NCI-H1092 (cell line): ENCODE results near the gene TMEM256.

Experiments used
- DNase-seq: peaks from one replicate; lab custom pipeline; 2025; lab: John Stamatoyannopoulos, UW

The TMEM256 gene

DNA sequence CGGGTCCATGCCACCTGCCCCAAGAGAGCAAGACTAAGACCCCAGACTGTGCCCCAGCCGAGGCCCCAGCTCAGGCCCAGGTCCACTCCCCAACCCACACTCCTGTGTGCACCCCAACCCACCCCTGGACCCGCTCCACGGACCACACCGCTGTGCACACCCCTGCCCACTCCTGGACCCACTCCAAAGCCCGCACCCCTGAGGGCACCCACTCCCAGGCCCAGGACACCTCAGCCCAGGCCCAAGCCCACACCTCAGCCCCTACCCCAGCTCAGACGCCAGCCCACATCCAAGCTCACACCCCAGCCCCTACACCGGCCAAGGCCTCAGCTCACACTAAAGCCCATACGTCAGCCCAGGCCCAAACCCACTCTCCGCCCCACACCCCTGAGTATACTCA, 25.8 kb upstream of the TMEM256 start:
- no peak for DNase-seq

DNA sequence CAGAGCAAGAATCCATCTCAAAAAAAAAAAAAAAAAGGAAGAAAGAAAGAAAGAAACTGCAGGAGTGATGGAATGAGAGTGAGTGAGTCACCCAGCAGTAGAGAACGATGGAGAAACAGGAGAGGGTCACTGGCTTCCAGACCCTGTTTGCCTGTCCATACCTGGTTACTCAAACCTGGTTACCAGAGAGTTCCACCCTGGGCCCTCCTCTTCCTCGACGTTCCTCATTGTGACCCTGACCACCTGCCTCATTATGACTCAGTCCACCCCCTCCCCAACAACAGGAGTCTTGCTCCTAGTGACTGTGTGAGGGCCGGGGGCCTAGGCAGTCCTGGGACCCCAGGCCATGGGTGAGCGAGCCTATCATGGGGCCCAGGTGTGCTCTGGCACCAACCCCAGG, 24.7 kb upstream of the TMEM256 start, which contains the start of gene SPEM3:
TSS of gene SPEM3 (plus strand) at position 301 of the 400 bp plus-strand sequence. CDS start at position 347, 46 bp downstream.
- DNase-seq: no peak

- no peak for DNase-seq
Observed at GRCh38 chr17:7427549-7427948, 23.7 kb upstream of the TMEM256 start.

GRCh38 chr17:7426896-7427489, 23.1 kb upstream of the TMEM256 start:
- DNase-seq: no peak

DNA sequence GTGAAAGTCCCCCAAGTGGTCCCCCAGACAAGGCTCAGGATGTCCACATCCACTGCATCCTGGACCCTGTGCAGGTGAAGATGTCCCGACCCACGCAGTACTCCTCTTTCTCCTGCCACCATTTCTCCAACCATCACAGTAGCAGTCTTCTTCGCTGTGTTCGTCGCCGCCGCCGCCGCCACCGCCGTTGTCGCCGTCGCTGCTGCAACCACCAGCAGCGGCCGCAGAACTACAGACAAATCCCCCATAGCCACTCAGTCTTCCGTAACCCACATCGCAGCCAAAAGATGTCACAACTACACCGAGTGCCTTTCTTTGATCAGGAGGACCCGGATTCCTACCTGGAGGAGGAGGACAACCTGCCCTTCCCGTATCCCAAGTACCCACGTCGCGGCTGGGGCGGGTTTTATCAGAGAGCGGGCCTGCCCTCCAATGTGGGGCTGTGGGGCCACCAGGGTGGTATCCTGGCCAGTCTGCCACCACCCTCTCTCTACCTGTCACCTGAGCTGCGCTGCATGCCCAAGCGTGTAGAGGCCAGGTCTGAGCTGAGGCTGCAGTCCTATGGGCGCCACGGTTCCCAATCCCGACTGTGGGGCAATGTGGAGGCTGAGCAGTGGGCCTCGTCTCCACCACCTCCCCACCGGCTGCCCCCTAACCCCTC, 22.4 kb upstream of the TMEM256 start:
- DNase-seq: no peak

GRCh38 chr17:7425756-7426155, 21.9 kb upstream of the TMEM256 start:
- no peak for DNase-seq

DNA sequence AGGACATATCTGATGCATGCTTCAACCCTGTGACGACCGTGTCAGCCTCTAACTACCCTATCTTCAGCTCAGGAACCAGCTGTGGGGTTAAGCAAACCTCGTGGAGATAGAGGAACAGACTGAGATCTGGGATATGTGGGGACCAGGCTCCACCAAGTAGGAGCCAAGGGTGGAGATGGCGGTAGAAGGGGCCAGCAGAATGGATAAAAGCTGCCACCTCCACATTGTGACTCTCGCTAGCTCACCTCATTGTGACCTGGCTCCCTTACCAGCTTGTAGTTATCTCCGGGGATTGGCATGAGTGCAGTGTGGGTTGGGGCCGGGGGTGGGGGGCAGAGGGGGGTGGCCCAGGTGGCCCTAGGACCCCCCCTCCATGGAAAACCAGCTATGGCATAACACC, 21.4 kb upstream of the TMEM256 start, which contains the start of gene SPEM2:
TSS of gene SPEM2 (plus strand) at position 301 of the 400 bp plus-strand sequence. CDS start at position 374, 73 bp downstream.
- no peak for DNase-seq

DNA sequence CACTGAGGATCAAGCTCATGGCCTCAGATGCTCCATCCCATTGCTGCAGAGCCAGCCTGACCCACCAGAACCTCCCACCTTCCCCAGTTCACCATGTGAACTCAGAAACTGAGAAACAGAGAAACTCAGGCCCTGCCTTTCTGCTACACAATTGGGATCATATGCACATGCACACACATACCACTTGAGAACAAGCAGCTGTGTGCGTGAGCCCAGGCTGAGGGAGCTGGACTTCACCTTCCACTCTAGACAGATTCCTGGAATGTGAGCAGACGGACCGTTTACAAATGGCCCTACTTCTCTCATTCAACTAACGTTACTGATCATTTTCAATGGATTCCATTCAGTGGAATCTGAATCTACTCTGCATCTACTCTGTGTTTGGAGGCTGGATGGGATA, 19.8 kb upstream of the TMEM256 start:
- no peak for DNase-seq

DNA sequence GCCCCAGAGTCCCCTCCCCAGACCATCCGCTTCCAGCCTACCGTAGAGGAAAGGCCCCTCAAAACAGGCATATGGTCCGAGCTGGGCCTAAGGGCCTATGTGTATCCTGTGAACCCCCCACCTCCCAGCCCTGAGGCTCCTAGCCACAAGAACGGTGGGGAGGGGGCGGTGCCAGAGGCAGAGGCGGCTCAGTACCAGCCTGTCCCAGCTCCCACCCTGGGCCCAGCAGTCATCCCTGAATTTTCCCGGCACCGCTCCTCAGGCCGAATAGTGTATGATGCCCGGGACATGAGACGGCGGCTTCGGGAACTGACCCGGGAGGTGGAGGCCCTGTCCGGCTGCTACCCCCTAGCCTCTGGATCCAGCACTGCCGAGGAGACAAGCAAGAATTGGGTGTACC, 17.3 kb upstream of the TMEM256 start:
- DNase-seq: no peak

- no peak for DNase-seq
Observed at GRCh38 chr17:7419819-7420610, 16.1 kb upstream of the TMEM256 start, which contains the start of gene SPEM1. Gene SPEM1, plus strand, starts transcription at chr17:7420324. Its CDS starts 61 bp downstream, at chr17:7420385.

GRCh38 chr17:7418472-7419152, 14.7 kb upstream of the TMEM256 start:
- no peak for DNase-seq

GRCh38 chr17:7417056-7417655, 13.3 kb upstream of the TMEM256 start:
- no peak for DNase-seq

GRCh38 chr17:7416323-7416722, 12.4 kb upstream of the TMEM256 start:
- DNase-seq: no peak

- DNase-seq: no peak
Observed at GRCh38 chr17:7415784-7416183, 11.9 kb upstream of the TMEM256 start.

DNA sequence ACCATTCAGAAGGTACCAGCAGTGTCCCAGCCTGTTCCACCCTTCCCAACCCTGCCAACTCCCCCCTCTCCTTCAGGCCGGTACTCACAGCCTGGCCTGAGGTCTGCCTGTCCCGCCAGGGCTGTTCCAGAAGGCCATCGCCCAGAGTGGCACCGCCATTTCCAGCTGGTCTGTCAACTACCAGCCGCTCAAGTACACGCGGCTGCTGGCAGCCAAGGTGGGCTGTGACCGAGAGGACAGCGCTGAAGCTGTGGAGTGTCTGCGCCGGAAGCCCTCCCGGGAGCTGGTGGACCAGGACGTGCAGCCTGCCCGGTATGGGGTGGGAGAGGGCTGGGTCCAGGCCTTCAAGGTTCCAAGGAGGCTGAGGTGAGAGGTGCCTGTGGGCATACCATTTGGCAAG, 10.9 kb upstream of the TMEM256 start:
- DNase-seq: no peak

GRCh38 chr17:7413346-7413985, 9.6 kb upstream of the TMEM256 start:
- no peak for DNase-seq

DNA sequence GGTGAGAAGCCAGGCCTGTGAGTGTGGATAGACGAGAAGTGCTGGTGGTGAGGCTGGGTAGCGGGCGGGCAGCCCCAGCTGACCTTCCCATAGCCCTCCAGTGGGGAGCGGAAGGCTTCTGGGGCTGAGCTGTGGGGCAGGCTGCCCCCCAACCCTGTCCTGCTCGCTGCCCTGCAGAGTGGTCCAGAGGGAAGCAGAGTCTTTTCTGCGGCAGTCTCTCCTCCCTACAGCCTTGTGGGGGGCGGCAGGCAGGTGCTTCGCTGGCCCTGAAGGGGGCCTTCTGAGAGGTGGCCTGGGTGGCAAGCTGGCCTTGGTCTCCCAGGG, 7.5 kb upstream of the TMEM256 start:
- no peak for DNase-seq

- DNase-seq: no peak
Observed at GRCh38 chr17:7410634-7411426, 6.9 kb upstream of the TMEM256 start.

DNA sequence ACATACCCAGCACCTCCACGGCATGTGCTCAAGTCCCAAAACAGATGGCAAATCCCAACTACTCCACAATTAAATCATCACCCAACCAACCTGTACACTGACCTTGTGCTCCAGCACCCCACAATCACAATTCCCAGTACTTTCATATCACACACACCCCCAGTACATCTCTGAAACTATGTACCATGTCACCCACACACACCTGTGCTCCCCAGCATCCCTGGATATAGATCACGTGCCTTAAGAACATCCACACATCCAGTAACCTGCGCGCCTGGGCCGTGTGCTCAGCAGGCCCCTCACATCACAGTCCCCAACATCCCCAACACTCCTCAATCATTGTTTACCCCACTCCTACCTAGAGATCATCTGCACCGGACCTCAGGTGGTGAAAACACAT, 5.8 kb upstream of the TMEM256 start:
- DNase-seq: no peak

DNA sequence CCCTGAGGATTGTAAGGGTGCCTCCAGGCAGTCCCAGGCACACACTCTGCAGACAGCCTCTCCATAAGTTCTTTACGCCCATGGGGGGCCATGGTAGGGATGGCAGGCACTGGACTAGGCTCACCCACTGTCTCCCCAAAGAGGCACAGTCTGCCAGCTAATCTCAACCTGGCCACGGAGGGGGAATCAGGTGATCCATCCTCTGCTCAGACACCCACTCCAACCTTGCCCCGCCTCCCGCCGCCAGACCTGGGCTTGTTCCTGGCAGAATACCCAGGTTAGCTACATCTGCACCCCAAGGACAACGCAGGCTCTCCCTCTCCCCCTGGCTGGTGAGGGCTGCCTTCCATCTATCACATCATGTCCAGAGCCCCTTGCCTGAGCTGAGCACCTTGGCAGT, 5.0 kb upstream of the TMEM256 start:
- no peak for DNase-seq

- DNase-seq: no peak
Observed at GRCh38 chr17:7408252-7408727, 4.4 kb upstream of the TMEM256 start.
